Neural cell (in vitro differentiated cells): ENCODE results near the gene PGC. TPM values are rescaled to one million over a fixed set of nuclear protein-coding genes. Genes with fewer than 3 reads are reported as not detected.

Experiments
- H2AFZ ChIP-seq: fragments of 200-600, 300-800 bp; sonication (generic), shearing (Covaris generic); 2 replicates; pipeline ENCODE4 v1.6.0; 2014; ENCODE audit warnings: low read depth, mild to moderate bottlenecking, antibody characterized with exemption, low read length, moderate library complexity
- H3F3A ChIP-seq: fragments of 200-600 bp; shearing (Covaris generic); 2 replicates; pipeline ENCODE4 v1.6.1; 2016; ENCODE audit warnings: mild to moderate bottlenecking, moderate library complexity, mixed read lengths, antibody characterized with exemption, low read length; ENCODE audit not compliant: insufficient read depth, poor library complexity, severe bottlenecking
- H3K27ac ChIP-seq: fragments of 200-600, 300-800 bp; sonication (generic), shearing (Covaris generic); 2 replicates; pipeline ENCODE4 v1.5.1; 2014; ENCODE audit warnings: mild to moderate bottlenecking, low read length, moderate library complexity
- H3K27me3 ChIP-seq: fragments of 300-800, 200-600 bp; sonication (generic), shearing (Covaris generic); 2 replicates; pipeline ENCODE4 v1.6.0; 2014; ENCODE audit warnings: mild to moderate bottlenecking, low read depth, low read length, moderate library complexity; ENCODE audit not compliant: insufficient read depth
- H3K36me3 ChIP-seq: fragments of 300-800, 200-600 bp; sonication (generic), shearing (Covaris generic); 2 replicates; pipeline ENCODE4 v1.5.1; 2014; ENCODE audit warnings: mild to moderate bottlenecking, antibody characterized with exemption, low read length, moderate library complexity; ENCODE audit not compliant: insufficient read depth
- H3K4me2 ChIP-seq: fragments of 300-800, 200-600 bp; sonication (generic), shearing (Covaris generic); 2 replicates; pipeline ENCODE4 v1.6.0; 2014; ENCODE audit warnings: mild to moderate bottlenecking, low read length
- H3K4me3 ChIP-seq: fragments of 300-800, 200-600 bp; sonication (generic), shearing (Covaris generic); 2 replicates; pipeline ENCODE4 v1.5.1; 2014; ENCODE audit warnings: mild to moderate bottlenecking, low read length, moderate library complexity
- H3K79me2 ChIP-seq: fragments of 200-600 bp; shearing (Covaris generic); replicated peaks from 2 replicates; pipeline ENCODE4 v1.6.0; 2014; ENCODE audit warnings: mild to moderate bottlenecking, low read length, moderate library complexity; ENCODE audit not compliant: insufficient read depth
- H3K9ac ChIP-seq: fragments of 300-800, 200-600 bp; sonication (generic), shearing (Covaris generic); 2 replicates; pipeline ENCODE4 v1.6.1; 2016; ENCODE audit warnings: mild to moderate bottlenecking, low read length, mixed read lengths
- H3K9me2 ChIP-seq: fragments of 200-600 bp; shearing (Covaris generic); 2 replicates; pipeline ENCODE4 v1.6.1; 2016; ENCODE audit warnings: mild to moderate bottlenecking, low read length, mixed read lengths; ENCODE audit not compliant: insufficient read depth
- H3K9me3 ChIP-seq: fragments of 200-600, 300-800 bp; sonication (generic), shearing (Covaris generic); 2 replicates; pipeline ENCODE4 v1.6.1; 2016; ENCODE audit warnings: mild to moderate bottlenecking, mixed run types, low read length, moderate library complexity, mixed read lengths
- H4K20me1 ChIP-seq: fragments of 200-600 bp; shearing (Covaris generic); 2 replicates; pipeline ENCODE4 v1.6.1; 2016; ENCODE audit warnings: mild to moderate bottlenecking, mixed run types; ENCODE audit not compliant: insufficient read depth
- CTCF ChIP-seq: fragments of 450-650 bp; IDR thresholded peaks from 2 replicates; pipeline ENCODE4 v1.5.1; 2014; ENCODE audit warnings: antibody characterized with exemption, mild to moderate bottlenecking, moderate library complexity; ENCODE audit not compliant: poor library complexity, severe bottlenecking
- EP300 ChIP-seq: fragments of 450-650 bp; conservative IDR thresholded peaks from 2 replicates; pipeline ENCODE4 v1.6.1; 2014; ENCODE audit warnings: antibody characterized with exemption, mild to moderate bottlenecking, moderate library complexity; ENCODE audit not compliant: poor library complexity, severe bottlenecking
- EZH2 ChIP-seq: fragments of 200-600, 300-800 bp; shearing (Covaris generic), sonication (generic); IDR thresholded peaks from 2 replicates; pipeline ENCODE4 v1.6.1; 2014; ENCODE audit warnings: antibody characterized with exemption, low read length, borderline replicate concordance, mild to moderate bottlenecking; ENCODE audit not compliant: insufficient read depth, poor library complexity, severe bottlenecking
- MXI1 ChIP-seq: fragments of 450-650 bp; conservative IDR thresholded peaks from 2 replicates; pipeline ENCODE4 v1.6.1; 2014; ENCODE audit warnings: antibody characterized with exemption, mild to moderate bottlenecking; ENCODE audit not compliant: poor library complexity, severe bottlenecking
- POLR2AphosphoS5 ChIP-seq: IDR thresholded peaks from 2 replicates; pipeline ENCODE4 v1.6.1; 2012
- RAD21 ChIP-seq: fragments of 450-650 bp; conservative IDR thresholded peaks from 2 replicates; pipeline ENCODE4 v1.6.1; 2014; ENCODE audit warnings: antibody characterized with exemption, mild to moderate bottlenecking, moderate library complexity
- REST ChIP-seq: IDR thresholded peaks from 2 replicates; pipeline ENCODE4 v1.6.1; 2012; ENCODE audit warnings: borderline replicate concordance
- SMC3 ChIP-seq: fragments of 450-650 bp; conservative IDR thresholded peaks from 2 replicates; pipeline ENCODE4 v1.6.1; 2014; ENCODE audit warnings: antibody characterized with exemption, mild to moderate bottlenecking, moderate library complexity; ENCODE audit not compliant: poor library complexity
- TAF1 ChIP-seq: IDR thresholded peaks from 2 replicates; pipeline ENCODE4 v1.6.1; 2012; ENCODE audit warnings: low read depth
- polyA plus RNA-seq: library from polyadenylated mRNA; depleted of rRNA; stranded (reverse); fragments of >200 nt; gene quantifications from 2 replicates; pipeline ENCODE4 v1.2.3, GENCODE V29; 2014

The PGC gene
- polyA plus RNA-seq, 1 donor from 2014 or later = not detected

- no peak overlapping the region for H3K9ac ChIP-seq
- H3K4me2 ChIP-seq = no peak overlapping the region
- H3K27ac ChIP-seq = no peak overlapping the region
- no peaks in the 10 kb centered on the region for H3K79me2 ChIP-seq
- TF ChIP-seq POLR2AphosphoS5 = no peak
- TF ChIP-seq EZH2 = no peak
- no peak for TF ChIP-seq TAF1
- TF ChIP-seq CTCF = no peak
- TF ChIP-seq MXI1 = no peak
- TF ChIP-seq RAD21 = no peak
- TF ChIP-seq REST = no peak
- no peaks in the 10 kb centered on the region for H4K20me1 ChIP-seq
- H3F3A ChIP-seq = no peaks in the 10 kb centered on the region
- no peaks in the 10 kb centered on the region for H3K9me3 ChIP-seq
- H3K4me3 ChIP-seq = no peak overlapping the region
- H3K27me3 ChIP-seq = no peaks in the 10 kb centered on the region
- H2AFZ ChIP-seq = no peak overlapping the region
- no peaks in the 10 kb centered on the region for H3K9me2 ChIP-seq
- no peaks in the 10 kb centered on the region for H3K36me3 ChIP-seq
Measured at GRCh38 chr6:41702771-41703494, 44.3 kb downstream of the PGC start.

- H3K27me3 ChIP-seq = no peaks in the 10 kb centered on the region
- TF ChIP-seq TAF1 = no peak
- no peak for TF ChIP-seq SMC3
- no peak for TF ChIP-seq RAD21
- no peak for TF ChIP-seq EP300
- no peak for TF ChIP-seq POLR2AphosphoS5
- no peak for TF ChIP-seq REST
- TF ChIP-seq MXI1 = no peak
- TF ChIP-seq EZH2 = no peak
- no peak for TF ChIP-seq CTCF
- no peaks in the 10 kb centered on the region for H3K9me3 ChIP-seq
- H3K79me2 ChIP-seq = no peaks in the 10 kb centered on the region
- no peak overlapping the region for H3K27ac ChIP-seq
- no peak overlapping the region for H3K9ac ChIP-seq
- no peaks in the 10 kb centered on the region for H4K20me1 ChIP-seq
- no peaks in the 10 kb centered on the region for H3F3A ChIP-seq
- H3K4me3 ChIP-seq = no peak overlapping the region
- no peaks in the 10 kb centered on the region for H3K36me3 ChIP-seq
- no peak overlapping the region for H2AFZ ChIP-seq
- H3K4me2 ChIP-seq = no peak overlapping the region
- H3K9me2 ChIP-seq = no peaks in the 10 kb centered on the region
Measured at GRCh38 chr6:41702089-41702745, 45.0 kb downstream of the PGC start.
